Mesendoderm (in vitro differentiated cells): ENCODE measurements around the gene DCUN1D4.

Source experiments
- DNase-seq: peaks from one replicate; pipeline ENCODE4 v3.0.0; 2013
- H2AK5ac ChIP-seq: 2 replicates; pipeline ENCODE4 v1.6.1; 2013; ENCODE audit warnings: low read length, inconsistent platforms
- H2BK120ac ChIP-seq: 2 replicates; pipeline ENCODE4 v1.6.1; 2013; ENCODE audit warnings: low read depth, mild to moderate bottlenecking, low read length, moderate library complexity, mixed read lengths
- H2BK15ac ChIP-seq: replicated peaks from 2 replicates; pipeline ENCODE4 v1.6.1; 2013; ENCODE audit warnings: low read depth, mild to moderate bottlenecking, moderate library complexity
- H2BK5ac ChIP-seq: 2 replicates; pipeline ENCODE4 v1.6.1; 2013; ENCODE audit warnings: low read length, inconsistent platforms
- H3K18ac ChIP-seq: 2 replicates; pipeline ENCODE4 v1.6.1; 2013; ENCODE audit warnings: mild to moderate bottlenecking, low read length, mixed read lengths
- H3K23ac ChIP-seq: one replicate; pipeline ENCODE4 v1.6.1; 2013; ENCODE audit warnings: low read length
- H3K27ac ChIP-seq: 2 replicates; pipeline ENCODE4 v1.5.1; 2013; ENCODE audit warnings: low read depth, mild to moderate bottlenecking, inconsistent platforms, low read length, moderate library complexity
- H3K27me3 ChIP-seq: 2 replicates; pipeline ENCODE4 v1.6.1; 2013; ENCODE audit warnings: low read length, control low read depth, mild to moderate bottlenecking, inconsistent platforms; ENCODE audit not compliant: insufficient read depth, poor library complexity
- H3K36me3 ChIP-seq: 2 replicates; pipeline ENCODE4 v1.6.1; 2013; ENCODE audit warnings: low read length, inconsistent platforms; ENCODE audit not compliant: control insufficient read depth, insufficient read depth
- H3K4ac ChIP-seq: one replicate; pipeline ENCODE4 v1.6.1; 2013; ENCODE audit warnings: low read depth, mild to moderate bottlenecking, low read length, moderate library complexity
- H3K4me1 ChIP-seq: 2 replicates; pipeline ENCODE4 v1.6.1; 2013; ENCODE audit warnings: low read depth, low read length, inconsistent platforms; ENCODE audit not compliant: control insufficient read depth
- H3K4me2 ChIP-seq: 2 replicates; pipeline ENCODE4 v1.6.1; 2013; ENCODE audit warnings: low read length
- H3K4me3 ChIP-seq: 2 replicates; pipeline ENCODE4 v1.5.1; 2013; ENCODE audit warnings: mild to moderate bottlenecking, low read length
- H3K56ac ChIP-seq: one replicate; pipeline ENCODE4 v1.6.1; 2013; ENCODE audit warnings: low read length
- H3K79me1 ChIP-seq: 2 replicates; pipeline ENCODE4 v1.6.1; 2013; ENCODE audit warnings: low read length, inconsistent platforms
- H3K79me2 ChIP-seq: 2 replicates; pipeline ENCODE4 v1.6.1; 2013; ENCODE audit warnings: mild to moderate bottlenecking, low read length; ENCODE audit not compliant: control insufficient read depth, insufficient read depth
- H3K9ac ChIP-seq: 2 replicates; pipeline ENCODE4 v1.6.1; 2013; ENCODE audit warnings: low read length, inconsistent platforms
- H4K5ac ChIP-seq: one replicate; pipeline ENCODE4 v1.6.1; 2013; ENCODE audit warnings: low read length
- H4K8ac ChIP-seq: one replicate; pipeline ENCODE4 v1.6.1; 2013; ENCODE audit warnings: low read depth, mild to moderate bottlenecking, control low read depth, low read length, moderate library complexity
- WGBS: extraction: QIAGEN DNeasy Blood & Tissue Kit; methylation state at CpG from one replicate; pipeline ENCODE4 v1.1.7; 2013; ENCODE audit warnings: low lambda C conversion rate, missing lambda C conversion rate; ENCODE audit not compliant: insufficient coverage; ENCODE audit errors: extremely low coverage; 5-methylcytosine and 5-hydroxymethylcytosine counted together

DCUN1D4 gene

DNA sequence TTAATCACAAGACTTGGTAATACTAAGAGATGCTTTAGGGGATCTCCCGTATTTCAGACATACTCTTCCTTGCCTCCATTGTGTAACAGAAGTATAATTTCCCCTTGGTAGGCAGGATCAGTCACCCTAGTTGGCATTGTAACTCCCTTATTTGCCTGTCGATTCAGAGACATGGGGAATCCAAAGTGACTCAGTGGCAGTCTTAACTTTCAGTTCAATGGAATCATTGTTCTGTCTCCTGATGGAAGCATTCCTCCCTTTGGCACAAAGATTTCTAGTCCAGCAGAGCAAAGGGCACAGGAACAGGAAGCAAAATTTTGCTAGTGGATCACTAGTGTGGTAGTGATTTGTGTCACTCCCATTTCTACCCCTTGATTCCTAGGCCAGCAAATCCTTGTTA, 80.4 kb downstream of the DCUN1D4 start:
- no peaks in the 10 kb centered on the region for H3K79me1 ChIP-seq
- no peak overlapping the region for H4K5ac ChIP-seq
- H4K8ac ChIP-seq: no peak overlapping the region
- H3K4me3 ChIP-seq: no peak overlapping the region
- no peak overlapping the region for H3K56ac ChIP-seq
- no peak overlapping the region for H3K4ac ChIP-seq
- no peaks in the 10 kb centered on the region for H3K79me2 ChIP-seq
- H3K4me2 ChIP-seq: no peak overlapping the region
- no peak overlapping the region for H3K27ac ChIP-seq
- WGBS: no CpG with 5 or more reads among the region's 2 CpGs
- DNase-seq: no peak
- H3K27me3 ChIP-seq: no peaks in the 10 kb centered on the region
- H2BK5ac ChIP-seq: no peak overlapping the region
- H2BK120ac ChIP-seq: no peak overlapping the region
- H3K36me3 ChIP-seq: no peaks in the 10 kb centered on the region
- no peak overlapping the region for H3K9ac ChIP-seq
- H2AK5ac ChIP-seq: no peak overlapping the region
- no peaks in the 10 kb centered on the region for H3K4me1 ChIP-seq
- no peak overlapping the region for H3K23ac ChIP-seq
- H2BK15ac ChIP-seq: no peak overlapping the region
- no peak overlapping the region for H3K18ac ChIP-seq

DNA sequence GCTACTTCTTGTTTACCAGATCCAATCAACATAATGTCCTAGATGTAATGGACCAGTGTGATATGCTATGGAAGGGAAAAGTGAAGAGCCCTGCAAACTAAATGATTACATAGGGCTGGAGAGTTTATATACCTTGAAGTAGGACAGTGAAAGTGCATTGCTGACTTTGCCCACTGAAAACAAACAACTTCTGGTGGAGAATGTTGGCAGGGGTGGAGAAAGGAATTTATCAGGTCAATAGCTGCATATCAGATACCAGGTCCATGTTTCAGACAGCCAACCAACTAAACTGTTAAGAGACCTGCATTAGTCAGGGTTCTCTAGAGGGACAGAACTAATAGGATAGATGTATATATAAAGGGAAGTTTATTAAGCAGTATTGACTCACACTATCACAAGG, 82.4 kb downstream of the DCUN1D4 start:
- Histone ChIP-seq H3K27ac (no peak overlapping the region), H3K18ac (no peak overlapping the region), H2AK5ac (no peak overlapping the region), H3K56ac (no peak overlapping the region), H2BK5ac (no peak overlapping the region), H3K4me2 (no peak overlapping the region), H2BK120ac (no peak overlapping the region), H3K9ac (no peak overlapping the region), H3K23ac (no peak overlapping the region), H4K8ac (no peak overlapping the region), H3K27me3 (no peaks in the 10 kb centered on the region), H3K4me3 (no peak overlapping the region), H3K79me1 (no peaks in the 10 kb centered on the region), H3K4ac (no peak overlapping the region), H3K36me3 (no peaks in the 10 kb centered on the region), H4K5ac (no peak overlapping the region), H3K4me1 (no peaks in the 10 kb centered on the region), H3K79me2 (no peaks in the 10 kb centered on the region), H2BK15ac (no peak overlapping the region)
- peak; percentile 37 for DNase-seq

DNA sequence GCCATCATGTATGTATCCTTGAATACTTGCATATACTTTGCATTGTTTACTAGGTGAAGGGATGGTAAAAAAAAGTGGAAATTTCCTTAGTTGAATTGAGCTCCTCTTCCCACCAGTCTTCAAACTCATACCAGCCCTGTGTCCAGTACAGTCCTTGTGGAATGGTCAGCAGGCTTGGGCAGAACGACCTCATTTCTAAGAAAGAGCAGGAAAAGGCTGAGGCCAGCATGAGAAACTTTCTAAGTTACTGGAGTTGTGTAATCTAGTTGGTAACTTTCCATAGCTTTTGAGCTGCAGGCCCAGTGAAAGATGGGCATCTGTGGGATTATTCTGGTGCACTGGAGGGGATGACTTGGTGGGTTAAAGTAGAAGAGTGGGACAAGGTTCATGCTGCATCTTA, 87.6 kb downstream of the DCUN1D4 start:
- no peak overlapping the region for H2BK15ac ChIP-seq
- no CpG with 5 or more reads among the region's 1 CpG for WGBS
- no peak overlapping the region for H4K5ac ChIP-seq
- no peak overlapping the region for H3K18ac ChIP-seq
- H2BK5ac ChIP-seq: no peak overlapping the region
- no peak for DNase-seq
- H4K8ac ChIP-seq: no peak overlapping the region
- H3K36me3 ChIP-seq: no peaks in the 10 kb centered on the region
- H3K56ac ChIP-seq: no peak overlapping the region
- no peaks in the 10 kb centered on the region for H3K79me2 ChIP-seq
- H3K27ac ChIP-seq: no peak overlapping the region
- no peak overlapping the region for H3K4me2 ChIP-seq
- H3K4me1 ChIP-seq: no peaks in the 10 kb centered on the region
- no peak overlapping the region for H2AK5ac ChIP-seq
- no peak overlapping the region for H2BK120ac ChIP-seq
- H3K79me1 ChIP-seq: no peaks in the 10 kb centered on the region
- H3K4me3 ChIP-seq: no peak overlapping the region
- no peak overlapping the region for H3K23ac ChIP-seq
- no peak overlapping the region for H3K4ac ChIP-seq
- H3K27me3 ChIP-seq: no peaks in the 10 kb centered on the region
- no peak overlapping the region for H3K9ac ChIP-seq

DNA sequence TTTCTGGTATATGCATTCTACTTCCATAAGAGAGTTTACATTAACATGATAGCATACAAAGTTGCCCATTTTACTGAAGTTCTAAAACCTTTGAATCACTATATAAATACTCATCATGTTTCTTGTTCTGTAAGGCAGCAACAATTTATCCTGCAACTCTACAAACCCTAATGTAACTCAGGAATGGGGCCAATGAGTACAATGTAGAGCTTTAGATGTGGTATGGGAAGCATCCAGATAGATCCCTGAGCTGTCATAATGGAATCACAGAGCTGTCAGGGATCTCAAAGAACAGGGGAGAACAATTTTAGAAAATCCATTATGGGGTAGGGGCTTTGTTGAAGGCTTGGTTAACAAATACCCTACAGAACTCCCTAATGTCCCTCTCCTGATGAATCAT, 88.5 kb downstream of the DCUN1D4 start:
- Histone ChIP-seq H3K4me2 (no peak overlapping the region), H3K4ac (no peak overlapping the region), H3K36me3 (no peaks in the 10 kb centered on the region), H2BK120ac (no peak overlapping the region), H3K4me1 (no peaks in the 10 kb centered on the region), H3K4me3 (no peak overlapping the region), H4K5ac (no peak overlapping the region), H2AK5ac (no peak overlapping the region), H3K27me3 (no peaks in the 10 kb centered on the region), H3K18ac (no peak overlapping the region), H4K8ac (no peak overlapping the region), H3K79me2 (no peaks in the 10 kb centered on the region), H3K27ac (no peak overlapping the region), H3K56ac (no peak overlapping the region), H3K9ac (no peak overlapping the region), H2BK15ac (no peak overlapping the region), H3K79me1 (no peaks in the 10 kb centered on the region), H2BK5ac (no peak overlapping the region), H3K23ac (no peak overlapping the region)
- DNase-seq: no peak

DNA sequence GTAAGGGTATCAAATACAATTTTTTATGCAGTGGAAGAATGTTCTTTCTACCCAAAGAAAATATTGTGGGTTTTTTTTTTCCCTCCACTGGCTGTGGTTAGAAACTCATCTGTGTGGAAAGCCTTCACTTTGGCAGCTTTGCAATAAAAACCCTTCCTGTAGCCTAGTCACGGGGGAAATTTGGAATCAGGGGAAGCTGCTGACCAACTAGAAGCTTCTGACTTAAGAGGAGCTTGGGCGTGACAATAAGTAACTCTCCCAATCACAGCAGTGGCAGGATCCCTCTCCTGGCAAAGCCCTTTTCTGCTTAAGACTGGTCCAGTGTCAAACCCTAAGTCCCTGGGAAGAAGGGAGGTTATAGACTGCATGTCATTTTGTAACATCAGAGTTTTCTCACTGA, 89.3 kb downstream of the DCUN1D4 start:
- no peaks in the 10 kb centered on the region for H3K27me3 ChIP-seq
- H2BK5ac ChIP-seq: no peak overlapping the region
- no peak for DNase-seq
- H4K5ac ChIP-seq: no peak overlapping the region
- H4K8ac ChIP-seq: no peak overlapping the region
- no peak overlapping the region for H3K4ac ChIP-seq
- no peak overlapping the region for H3K4me3 ChIP-seq
- H2BK15ac ChIP-seq: no peak overlapping the region
- H3K18ac ChIP-seq: no peak overlapping the region
- H3K79me2 ChIP-seq: no peaks in the 10 kb centered on the region
- H2AK5ac ChIP-seq: no peak overlapping the region
- no peak overlapping the region for H3K9ac ChIP-seq
- H2BK120ac ChIP-seq: no peak overlapping the region
- no peak overlapping the region for H3K4me2 ChIP-seq
- no peak overlapping the region for H3K56ac ChIP-seq
- H3K79me1 ChIP-seq: no peaks in the 10 kb centered on the region
- no peak overlapping the region for H3K27ac ChIP-seq
- no peak overlapping the region for H3K23ac ChIP-seq
- no CpG with 5 or more reads among the region's 2 CpGs for WGBS
- H3K4me1 ChIP-seq: no peaks in the 10 kb centered on the region
- H3K36me3 ChIP-seq: no peaks in the 10 kb centered on the region

DNA sequence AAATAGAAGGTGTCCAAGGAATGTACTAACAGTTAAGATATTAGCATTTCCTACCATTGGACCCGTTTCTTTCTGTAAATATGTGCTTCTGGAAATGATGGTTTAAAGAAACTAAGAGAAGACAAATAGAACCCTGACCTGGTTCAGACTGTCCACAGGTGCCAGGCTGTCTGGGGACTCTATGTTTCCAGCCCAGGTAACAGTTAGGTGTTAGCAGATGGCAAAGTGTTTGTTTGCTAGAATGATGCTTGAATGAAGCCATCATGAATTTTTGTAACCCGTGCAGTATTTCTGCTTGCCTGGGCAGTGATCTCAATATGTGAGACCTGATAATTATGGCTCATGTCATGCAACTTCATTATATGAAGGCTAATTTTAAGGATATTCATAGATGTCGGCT, 89.7 kb downstream of the DCUN1D4 start:
- Histone ChIP-seq H3K9ac (no peak overlapping the region), H3K27ac (no peak overlapping the region), H2BK5ac (no peak overlapping the region), H4K8ac (no peak overlapping the region), H2BK15ac (no peak overlapping the region), H3K4me3 (no peak overlapping the region), H3K23ac (no peak overlapping the region), H3K4me2 (no peak overlapping the region), H3K79me1 (no peaks in the 10 kb centered on the region), H2AK5ac (no peak overlapping the region), H2BK120ac (no peak overlapping the region), H3K4ac (no peak overlapping the region), H3K56ac (no peak overlapping the region), H3K79me2 (no peaks in the 10 kb centered on the region), H4K5ac (no peak overlapping the region), H3K27me3 (no peaks in the 10 kb centered on the region), H3K36me3 (no peaks in the 10 kb centered on the region), H3K18ac (no peak overlapping the region), H3K4me1 (no peaks in the 10 kb centered on the region)
- no CpG with 5 or more reads among the region's 3 CpGs for WGBS
- DNase-seq: no peak
